ENCODE data around the gene OAS1. TPM values are rescaled to one million over a fixed set of nuclear protein-coding genes. Genes with fewer than 3 reads are reported as not detected.

OAS1 gene
- total RNA-seq, 4 donors from 2014 or later = 1.2 to 2.7 (median 1.8) TPM

- no peak overlapping the region for H3K27ac ChIP-seq
Measured at GRCh38 chr12:112936264-112936663, 29.5 kb downstream of the OAS1 start.

GRCh38 chr12:112936927-112937326 lies 30.2 kb downstream of the OAS1 start:
- H3K4me1 ChIP-seq = peaks cover 0 to 11% of the 10 kb centered on the region in 2 donors
- in situ Hi-C loops (cut with MboI; ENCODE audit: low sequenced_read_pairs in 4 of 4) = no loop called here
- H3K27me3 ChIP-seq = no peaks in the 10 kb centered on the region
- H3K36me3 ChIP-seq = no peaks in the 10 kb centered on the region
- H3K4me3 ChIP-seq = no peak overlapping the region
- peak overlapping the region in 1 of 4 donors; percentile 36 for H3K27ac ChIP-seq
- DNase-seq (no peak), ATAC-seq (no peak)
- intact Hi-C loops (cut with DNase I; ENCODE audit: low total_unique reads) = no loop called here
- no peaks in the 10 kb centered on the region for H3K9me3 ChIP-seq
- TF ChIP-seq POLR2A (IDR thresholded peaks at IDR 0.05) (no peak), CTCF (IDR thresholded peaks at IDR 0.05 in 4 of 5, conservative IDR thresholded peaks at IDR 0.05 in 1 of 5) (no peak)

More at GRCh38 chr12:112936264-112936663, 29.5 kb downstream of the OAS1 start:
- DNase-seq (no peak), ATAC-seq (no peak)
- H3K4me1 ChIP-seq = peaks cover 0 to 11% of the 10 kb centered on the region in 2 donors
- no peak overlapping the region for H3K4me3 ChIP-seq
- TF ChIP-seq POLR2A (IDR thresholded peaks at IDR 0.05) = no peak
- no peak for TF ChIP-seq CTCF (IDR thresholded peaks at IDR 0.05 in 4 of 5, conservative IDR thresholded peaks at IDR 0.05 in 1 of 5)
- in situ Hi-C loops (cut with MboI; ENCODE audit: low sequenced_read_pairs in 4 of 4) = no loop called here
- H3K36me3 ChIP-seq = no peaks in the 10 kb centered on the region
- H3K9me3 ChIP-seq = no peaks in the 10 kb centered on the region
- H3K27me3 ChIP-seq = no peaks in the 10 kb centered on the region
- intact Hi-C loops (cut with DNase I; ENCODE audit: low total_unique reads) = no loop called here

GRCh38 chr12:112937741-112938719 lies 31.3 kb downstream of the OAS1 start, which contains the start of gene OAS3:
Gene OAS3, plus strand, starts transcription at chr12:112938474. Its CDS starts 57 bp downstream, at chr12:112938531.
- Histone ChIP-seq H3K27me3 (no peaks in the 10 kb centered on the region), H3K4me3 (peak within 1 kb of the TSS; percentile 63 to 78 (median 68)), H3K9me3 (no peaks in the 10 kb centered on the region), H3K27ac (peak within 1 kb of the TSS; percentile 30 to 61 (median 48)), H3K4me1 (peaks cover 0 to 11% of the 10 kb centered on the region in 2 donors), H3K36me3 (no peaks in the 10 kb centered on the region)
- no peak for TF ChIP-seq CTCF (IDR thresholded peaks at IDR 0.05 in 4 of 5, conservative IDR thresholded peaks at IDR 0.05 in 1 of 5)
- no peak for TF ChIP-seq POLR2A (IDR thresholded peaks at IDR 0.05)
- intact Hi-C loops (cut with DNase I; ENCODE audit: low total_unique reads) (no loop called here), in situ Hi-C loops (cut with MboI; ENCODE audit: low sequenced_read_pairs in 4 of 4) (no loop called here)
- peak; percentile 56 to 69 for DNase-seq
- peak; percentile 87 for ATAC-seq

GRCh38 chr12:112938751-112939150 lies 32.0 kb downstream of the OAS1 start:
- Histone ChIP-seq H3K4me3 (peak overlapping the region; percentile 63 to 78 (median 68)), H3K4me1 (peaks cover 0 to 11% of the 10 kb centered on the region in 2 donors), H3K9me3 (no peaks in the 10 kb centered on the region), H3K27me3 (no peaks in the 10 kb centered on the region), H3K27ac (peak overlapping the region; percentile 30 to 61 (median 48)), H3K36me3 (no peaks in the 10 kb centered on the region)
- DNase-seq = no peak
- TF ChIP-seq CTCF (IDR thresholded peaks at IDR 0.05 in 4 of 5, conservative IDR thresholded peaks at IDR 0.05 in 1 of 5) = no peak
- no peak for TF ChIP-seq POLR2A (IDR thresholded peaks at IDR 0.05)
- ATAC-seq = no peak
- intact Hi-C loops (cut with DNase I; ENCODE audit: low total_unique reads) = no loop called here
- in situ Hi-C loops (cut with MboI; ENCODE audit: low sequenced_read_pairs in 4 of 4) = no loop called here

Measured in gastrocnemius medialis (tissue), 4 donors.